ENCODE data around the gene SLC5A5.
A peak's percentile ranks its signal among the peaks of the same experiment; 100 is the strongest.

- peak; percentile 63; the same call in 1 of the 2 replicates for TF ChIP-seq MXI1 (IDR thresholded peaks at IDR 0.05; ENCODE audit: borderline replicate concordance, low read depth, low read length)
- TF ChIP-seq CTCF (conservative IDR thresholded peaks at IDR 0.05; ENCODE audit: low read depth, low read length) = peak; percentile 98
- no peak for TF ChIP-seq RFX5 (IDR thresholded peaks at IDR 0.05; ENCODE audit: low read depth, low read length)
- peak; percentile 90 for TF ChIP-seq SMC3 (IDR thresholded peaks at IDR 0.05; ENCODE audit: low read depth, low read length)
- TF ChIP-seq POLR2A (IDR thresholded peaks at IDR 0.05; ENCODE audit: low read depth, low read length) = 0 out of 2 replicates have a peak, but pooled peaks have one; percentile 43
- TF ChIP-seq, protein P1, sequence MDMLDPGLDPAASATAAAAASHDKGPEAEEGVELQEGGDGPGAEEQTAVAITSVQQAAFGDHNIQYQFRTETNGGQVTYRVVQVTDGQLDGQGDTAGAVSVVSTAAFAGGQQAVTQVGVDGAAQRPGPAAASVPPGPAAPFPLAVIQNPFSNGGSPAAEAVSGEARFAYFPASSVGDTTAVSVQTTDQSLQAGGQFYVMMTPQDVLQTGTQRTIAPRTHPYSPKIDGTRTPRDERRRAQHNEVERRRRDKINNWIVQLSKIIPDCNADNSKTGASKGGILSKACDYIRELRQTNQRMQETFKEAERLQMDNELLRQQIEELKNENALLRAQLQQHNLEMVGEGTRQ (IDR thresholded peaks at IDR 0.05; ENCODE audit: low read depth, low read length) = no peak
- no peak for TF ChIP-seq MAFK (IDR thresholded peaks at IDR 0.05; ENCODE audit: low read depth, low read length)
- no peak for TF ChIP-seq CHD1 (IDR thresholded peaks at IDR 0.05; ENCODE audit: low read depth, low read length)
- TF ChIP-seq BHLHE40 (IDR thresholded peaks at IDR 0.05; ENCODE audit: low read depth, low read length) = no peak
- TF ChIP-seq NFE2L2 (IDR thresholded peaks at IDR 0.05; ENCODE audit: low read depth, low read length) = no peak
- peak; percentile 97 for TF ChIP-seq RAD21 (IDR thresholded peaks at IDR 0.05; ENCODE audit: low read length)
- TF ChIP-seq RCOR1 (IDR thresholded peaks at IDR 0.05; ENCODE audit: insufficient replicate concordance, low read length) = no peak
- TF ChIP-seq MAZ (IDR thresholded peaks at IDR 0.05; ENCODE audit: borderline replicate concordance, low read depth, low read length) = no peak
- peak; percentile 32; the same call in 1 of the 2 replicates for TF ChIP-seq CEBPB (IDR thresholded peaks at IDR 0.05; ENCODE audit: low read depth, low read length)
These were observed 66.5 kb downstream of the SLC5A5 start for GRCh38 chr19:17938092-17938845.
